Measurements from ENCODE around the gene XK. TPM values are rescaled to one million over a fixed set of nuclear protein-coding genes. Genes with fewer than 3 reads are reported as not detected.

XK gene
- polyA plus RNA-seq, 3 donors, result 0.05 TPM; not detected in 2

DNA sequence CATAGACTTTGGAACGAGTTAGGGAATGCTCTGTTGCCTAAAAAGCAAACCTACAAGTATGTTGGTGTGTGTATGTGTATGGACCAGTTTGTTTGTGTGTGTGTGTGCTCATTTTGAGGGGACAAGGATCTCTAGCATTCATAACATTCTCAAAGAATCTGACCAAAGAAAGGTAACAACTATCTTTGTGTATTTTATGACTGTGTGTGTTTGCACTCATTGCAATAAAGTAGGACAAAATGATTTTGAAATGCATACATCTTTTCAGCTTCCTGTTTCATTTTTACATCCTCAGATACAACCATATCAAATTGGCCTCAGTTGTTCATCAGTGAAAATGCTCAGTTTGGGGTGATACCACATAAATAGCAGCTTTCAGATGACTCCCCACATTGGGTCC lies 8.3 kb upstream of the XK start:
- Histone ChIP-seq H3K27me3 (ENCODE audit: control insufficient read depth in 2 of 2, insufficient read depth in 2 of 2, low read length in 2 of 2) (no peaks in the 10 kb centered on the region), H3K36me3 (replicated peaks in 1 of 2; ENCODE audit: control insufficient read depth in 1 of 2, insufficient read depth in 2 of 2, low read length in 2 of 2) (no peaks in the 10 kb centered on the region), H3K9me3 (replicated peaks in 1 of 2; ENCODE audit: control insufficient read depth in 1 of 2, insufficient read depth in 1 of 2, low read length in 2 of 2) (no peaks in the 10 kb centered on the region), H3K4me1 (ENCODE audit: control insufficient read depth in 1 of 2, insufficient read depth in 2 of 2, low read length in 2 of 2) (no peaks in the 10 kb centered on the region), H2AFZ (ENCODE audit: insufficient read depth, low read depth, low read length, poor library complexity, severe bottlenecking) (no peak overlapping the region), H3K9ac (ENCODE audit: insufficient read depth, low read length, poor library complexity, severe bottlenecking) (no peak overlapping the region), H3K79me2 (ENCODE audit: insufficient read depth, low read length) (no peaks in the 10 kb centered on the region), H4K20me1 (ENCODE audit: insufficient read depth, low read length) (no peaks in the 10 kb centered on the region), H3K4me2 (replicated peaks; ENCODE audit: extremely low read depth, low read length, poor library complexity, severe bottlenecking) (no peak overlapping the region), H3K4me3 (replicated peaks in 1 of 3; ENCODE audit: low read depth in 2 of 3, low read length in 3 of 3) (no peak overlapping the region), H3K27ac (ENCODE audit: low read depth in 1 of 2, low read length in 2 of 2) (no peak overlapping the region)
- Mint-ChIP-seq H3K4me3 (no peak overlapping the region), H3K36me3 (no peaks in the 10 kb centered on the region), H3K4me1 (no peaks in the 10 kb centered on the region), H3K9me3 (peaks cover 0 to 3% (median 0%) of the 10 kb centered on the region in 7 donors), H3K27ac (no peak overlapping the region), H3K27me3 (ENCODE audit: low read depth in 3 of 3) (peaks cover 0 to 3% (median 1%) of the 10 kb centered on the region in 3 donors)
- intact Hi-C loops (cut with micrococcal nuclease), result no loop called here
- WGBS (ENCODE audit: insufficient coverage), result no CpG with 5 or more reads among the region's 1 CpG
- no peak for DNase-seq
- TF ChIP-seq, protein P1, sequence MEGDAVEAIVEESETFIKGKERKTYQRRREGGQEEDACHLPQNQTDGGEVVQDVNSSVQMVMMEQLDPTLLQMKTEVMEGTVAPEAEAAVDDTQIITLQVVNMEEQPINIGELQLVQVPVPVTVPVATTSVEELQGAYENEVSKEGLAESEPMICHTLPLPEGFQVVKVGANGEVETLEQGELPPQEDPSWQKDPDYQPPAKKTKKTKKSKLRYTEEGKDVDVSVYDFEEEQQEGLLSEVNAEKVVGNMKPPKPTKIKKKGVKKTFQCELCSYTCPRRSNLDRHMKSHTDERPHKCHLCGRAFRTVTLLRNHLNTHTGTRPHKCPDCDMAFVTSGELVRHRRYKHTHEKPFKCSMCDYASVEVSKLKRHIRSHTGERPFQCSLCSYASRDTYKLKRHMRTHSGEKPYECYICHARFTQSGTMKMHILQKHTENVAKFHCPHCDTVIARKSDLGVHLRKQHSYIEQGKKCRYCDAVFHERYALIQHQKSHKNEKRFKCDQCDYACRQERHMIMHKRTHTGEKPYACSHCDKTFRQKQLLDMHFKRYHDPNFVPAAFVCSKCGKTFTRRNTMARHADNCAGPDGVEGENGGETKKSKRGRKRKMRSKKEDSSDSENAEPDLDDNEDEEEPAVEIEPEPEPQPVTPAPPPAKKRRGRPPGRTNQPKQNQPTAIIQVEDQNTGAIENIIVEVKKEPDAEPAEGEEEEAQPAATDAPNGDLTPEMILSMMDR (IDR thresholded peaks at IDR 0.05), result no peak

DNA sequence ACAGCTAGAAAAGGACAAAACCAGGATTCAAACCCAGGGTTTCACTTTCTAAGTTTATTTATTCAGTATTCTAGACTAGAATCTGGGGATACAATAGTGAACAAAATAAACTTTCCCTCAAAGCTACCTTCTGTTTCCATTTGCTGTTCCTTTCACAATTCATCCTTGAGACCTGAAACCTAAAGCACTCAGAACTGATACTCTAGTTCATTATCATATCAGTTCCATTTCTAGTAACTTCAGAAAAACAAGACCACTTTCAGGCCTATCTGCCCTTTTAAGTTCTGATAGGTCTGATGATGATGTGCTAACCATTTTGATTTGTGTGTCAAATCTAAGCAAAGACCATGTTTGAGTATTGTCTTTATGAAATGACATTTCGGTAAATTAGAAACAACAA lies 7.8 kb upstream of the XK start:
- no peak overlapping the region for H3K4me3 Mint-ChIP-seq
- H3K36me3 Mint-ChIP-seq, result no peaks in the 10 kb centered on the region
- no peaks in the 10 kb centered on the region for H3K4me1 Mint-ChIP-seq
- H3K4me1 ChIP-seq (ENCODE audit: control insufficient read depth in 1 of 2, insufficient read depth in 2 of 2, low read length in 2 of 2), result no peaks in the 10 kb centered on the region
- no peak overlapping the region for H2AFZ ChIP-seq (ENCODE audit: insufficient read depth, low read depth, low read length, poor library complexity, severe bottlenecking)
- no peak overlapping the region for H3K9ac ChIP-seq (ENCODE audit: insufficient read depth, low read length, poor library complexity, severe bottlenecking)
- H3K9me3 Mint-ChIP-seq, result peaks cover 0 to under 1% (median 0%) of the 10 kb centered on the region in 7 donors
- H3K4me2 ChIP-seq (replicated peaks; ENCODE audit: extremely low read depth, low read length, poor library complexity, severe bottlenecking), result no peak overlapping the region
- H3K27ac Mint-ChIP-seq, result no peak overlapping the region
- H3K36me3 ChIP-seq (replicated peaks in 1 of 2; ENCODE audit: control insufficient read depth in 1 of 2, insufficient read depth in 2 of 2, low read length in 2 of 2), result no peaks in the 10 kb centered on the region
- no peak overlapping the region for H3K4me3 ChIP-seq (replicated peaks in 1 of 3; ENCODE audit: low read depth in 2 of 3, low read length in 3 of 3)
- no CpG with 5 or more reads among the region's 1 CpG for WGBS (ENCODE audit: insufficient coverage)
- intact Hi-C loops (cut with micrococcal nuclease), result no loop called here
- H3K27me3 Mint-ChIP-seq (ENCODE audit: low read depth in 3 of 3), result peaks cover 0 to 1% (median 0%) of the 10 kb centered on the region in 3 donors
- H4K20me1 ChIP-seq (ENCODE audit: insufficient read depth, low read length), result no peaks in the 10 kb centered on the region
- H3K27ac ChIP-seq (ENCODE audit: low read depth in 1 of 2, low read length in 2 of 2), result no peak overlapping the region
- H3K79me2 ChIP-seq (ENCODE audit: insufficient read depth, low read length), result no peaks in the 10 kb centered on the region
- DNase-seq, result no peak
- TF ChIP-seq, protein P1 (IDR thresholded peaks at IDR 0.05), result no peak
- H3K27me3 ChIP-seq (ENCODE audit: control insufficient read depth in 2 of 2, insufficient read depth in 2 of 2, low read length in 2 of 2), result no peaks in the 10 kb centered on the region
- H3K9me3 ChIP-seq (replicated peaks in 1 of 2; ENCODE audit: control insufficient read depth in 1 of 2, insufficient read depth in 1 of 2, low read length in 2 of 2), result no peaks in the 10 kb centered on the region
